ENCODE measurements around the gene TBCK. TPM values are rescaled to one million over a fixed set of nuclear protein-coding genes. Genes with fewer than 3 reads are reported as not detected.

Gene TBCK
- total and polyA plus RNA-seq, 2 of the 13 experiments (the other 11 are each of a cell fraction or from before 2014, with no cell fraction given): 51.0 to 62.4 TPM

DNA sequence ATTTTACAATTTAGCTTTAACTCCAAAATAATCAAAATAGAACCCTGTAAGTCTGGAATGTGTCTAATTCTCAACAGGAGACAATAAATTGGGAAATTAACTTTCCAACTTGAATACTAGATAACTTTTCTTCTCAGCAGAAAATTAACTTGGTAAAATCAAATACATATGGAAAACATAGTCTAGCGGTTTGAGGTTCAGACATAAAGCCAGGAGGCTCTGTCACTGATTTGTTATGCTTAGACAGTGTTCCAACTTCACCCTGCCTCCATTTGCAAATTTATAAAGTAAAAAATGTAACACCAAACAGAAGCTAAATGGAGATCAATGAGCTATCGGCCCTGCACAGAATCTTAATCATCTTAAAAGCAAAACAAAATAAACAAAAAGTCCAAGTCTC is 46.3 kb downstream of the TBCK start:
- no peaks in the 10 kb centered on the region for H4K20me1 ChIP-seq (ENCODE audit: insufficient read depth, low read length)
- H3K36me3 ChIP-seq (replicated peaks in 1 of 2; ENCODE audit: control insufficient read depth in 1 of 2, insufficient read depth in 2 of 2, low read length in 2 of 2): peaks cover 0 to 8% of the 10 kb centered on the region in 2 experiments; a peak in 2 of 5 replicates
- TF ChIP-seq BRCA1 (CRISPR knock-in tag; IDR thresholded peaks at IDR 0.05) (no peak), FIP1L1 (IDR thresholded peaks at IDR 0.05; ENCODE audit: borderline replicate concordance, insufficient read depth, low read depth, low read length) (no peak), CBFB (CRISPR knock-in tag; IDR thresholded peaks at IDR 0.05) (no peak), ZNF616 (CRISPR knock-in tag; IDR thresholded peaks at IDR 0.05; ENCODE audit: low read depth) (no peak), ZNF781 (CRISPR knock-in tag; IDR thresholded peaks at IDR 0.05; ENCODE audit: borderline replicate concordance, not compliant biosample characterization) (no peak)
- in situ Hi-C loops (cut with HindIII; ENCODE audit: extremely low pct_ligation_motif_present, low pct_unique_long_range_greater_than_20kb) (loop anchor here (5.0 kb wide), 1 partner anchor 233 kb away; no protein-coding TSS in a partner anchor), intact Hi-C loops (cut with micrococcal nuclease; ENCODE audit: unreplicated experiment) (loop anchor here (5.0 to 10.0 kb wide), 4 partner anchors 253 to 763 kb away; no protein-coding TSS in a partner anchor)
- H3K27ac ChIP-seq (ENCODE audit: extremely low read length, insufficient read depth, low read length): peak overlapping the region; percentile 3
- WGBS (ENCODE audit: low lambda C conversion rate): 94% methylated on average over 2 of the region's 2 CpGs
- H3K4me2 ChIP-seq (ENCODE audit: low read depth, low read length): no peak overlapping the region
- FAIRE-seq (no peak), ATAC-seq (no peak), DNase-seq (ENCODE audit: low spot score) (no peak)
- H2AFZ ChIP-seq (ENCODE audit: low read length): no peak overlapping the region
- H3K9me3 ChIP-seq (ENCODE audit: low read length): no peaks in the 10 kb centered on the region
- peaks cover 59% of the 10 kb centered on the region for H3K4me1 ChIP-seq (ENCODE audit: insufficient read depth, low read length)
- ChIA-PET POLR2A (no interaction called here), CTCF (ENCODE audit: low intra/inter-chr PET ratio, low total read pairs) (no interaction called here)
- no peaks in the 10 kb centered on the region for H3K27me3 ChIP-seq (ENCODE audit: control insufficient read depth in 1 of 2, insufficient read depth in 2 of 2, low read length in 2 of 2)
- H3K9ac ChIP-seq (ENCODE audit: insufficient read depth, low read depth, low read length): no peak overlapping the region
- no peak overlapping the region for H3K4me3 ChIP-seq (replicated peaks in 1 of 3; ENCODE audit: insufficient read depth in 1 of 3, low read depth in 2 of 3, low read length in 3 of 3)
- peaks cover 68% of the 10 kb centered on the region for H3K79me2 ChIP-seq (ENCODE audit: insufficient read depth, low read length)
- no TSS peak for BruUV-seq (replicated peaks)

- no peak overlapping the region for H3K9ac ChIP-seq (ENCODE audit: insufficient read depth, low read depth, low read length)
- H2AFZ ChIP-seq (ENCODE audit: low read length): no peak overlapping the region
- ChIA-PET CTCF (ENCODE audit: low intra/inter-chr PET ratio, low total read pairs) (no interaction called here), POLR2A (interaction anchor here (1.1 to 3.3 kb wide), 3 partner anchors 10 to 47 kb away, joined by 3 to 20 read pairs (median 5); partner anchors contain the start of genes AIMP1 and TBCK)
- no peak overlapping the region for H3K4me3 ChIP-seq (replicated peaks in 1 of 3; ENCODE audit: insufficient read depth in 1 of 3, low read depth in 2 of 3, low read length in 3 of 3)
- in situ Hi-C loops (cut with HindIII; ENCODE audit: extremely low pct_ligation_motif_present, low pct_unique_long_range_greater_than_20kb) (loop anchor here (5.0 kb wide), 1 partner anchor 234 kb away; no protein-coding TSS in a partner anchor), intact Hi-C loops (cut with micrococcal nuclease; ENCODE audit: unreplicated experiment) (loop anchor here (5.0 to 10.0 kb wide), 3 partner anchors 254 to 629 kb away; no protein-coding TSS in a partner anchor)
- peaks cover 61% of the 10 kb centered on the region for H3K79me2 ChIP-seq (ENCODE audit: insufficient read depth, low read length)
- H3K27me3 ChIP-seq (ENCODE audit: control insufficient read depth in 1 of 2, insufficient read depth in 2 of 2, low read length in 2 of 2): no peaks in the 10 kb centered on the region
- no peak for DNase-seq (ENCODE audit: low spot score)
- H3K4me2 ChIP-seq (ENCODE audit: low read depth, low read length): no peak overlapping the region
- FAIRE-seq: no peak
- H3K4me1 ChIP-seq (ENCODE audit: insufficient read depth, low read length): peaks cover 68% of the 10 kb centered on the region
- no peak for ATAC-seq
- no peaks in the 10 kb centered on the region for H3K9me3 ChIP-seq (ENCODE audit: low read length)
- H3K27ac ChIP-seq (ENCODE audit: extremely low read length, insufficient read depth, low read length): no peak overlapping the region
- BruUV-seq (replicated peaks): no TSS peak
- H4K20me1 ChIP-seq (ENCODE audit: insufficient read depth, low read length): no peaks in the 10 kb centered on the region
- H3K36me3 ChIP-seq (replicated peaks in 1 of 2; ENCODE audit: control insufficient read depth in 1 of 2, insufficient read depth in 2 of 2, low read length in 2 of 2): no peaks in the 10 kb centered on the region; a peak in 1 of 5 replicates
- TF ChIP-seq KMT2B (CRISPR knock-in tag; IDR thresholded peaks at IDR 0.05) (no peak), ISX (CRISPR knock-in tag; conservative IDR thresholded peaks at IDR 0.05) (no peak), EZH2 (conservative IDR thresholded peaks at IDR 0.05; ENCODE audit: low read depth, low read length) (no peak), SSRP1 (CRISPR knock-in tag; IDR thresholded peaks at IDR 0.05) (no peak), ZMAT3 (CRISPR knock-in tag; conservative IDR thresholded peaks at IDR 0.05) (no peak), MXD4 (CRISPR knock-in tag; IDR thresholded peaks at IDR 0.05) (no peak), ZBTB20 (CRISPR knock-in tag; IDR thresholded peaks at IDR 0.05; ENCODE audit: borderline replicate concordance, low read depth) (no peak), ZFX (CRISPR knock-in tag; IDR thresholded peaks at IDR 0.05; ENCODE audit: low read depth) (no peak), ZNF496 (CRISPR knock-in tag; IDR thresholded peaks at IDR 0.05; ENCODE audit: insufficient replicate concordance) (no peak), ZGPAT (CRISPR knock-in tag; IDR thresholded peaks at IDR 0.05) (no peak), ETV6 (CRISPR knock-in tag; conservative IDR thresholded peaks at IDR 0.05) (no peak), SUZ12 (IDR thresholded peaks at IDR 0.05; ENCODE audit: low read depth, low read length) (no peak)
- TF ChIP-seq, protein P1, sequence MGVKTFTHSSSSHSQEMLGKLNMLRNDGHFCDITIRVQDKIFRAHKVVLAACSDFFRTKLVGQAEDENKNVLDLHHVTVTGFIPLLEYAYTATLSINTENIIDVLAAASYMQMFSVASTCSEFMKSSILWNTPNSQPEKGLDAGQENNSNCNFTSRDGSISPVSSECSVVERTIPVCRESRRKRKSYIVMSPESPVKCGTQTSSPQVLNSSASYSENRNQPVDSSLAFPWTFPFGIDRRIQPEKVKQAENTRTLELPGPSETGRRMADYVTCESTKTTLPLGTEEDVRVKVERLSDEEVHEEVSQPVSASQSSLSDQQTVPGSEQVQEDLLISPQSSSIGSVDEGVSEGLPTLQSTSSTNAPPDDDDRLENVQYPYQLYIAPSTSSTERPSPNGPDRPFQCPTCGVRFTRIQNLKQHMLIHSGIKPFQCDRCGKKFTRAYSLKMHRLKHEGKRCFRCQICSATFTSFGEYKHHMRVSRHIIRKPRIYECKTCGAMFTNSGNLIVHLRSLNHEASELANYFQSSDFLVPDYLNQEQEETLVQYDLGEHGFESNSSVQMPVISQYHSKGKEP (CRISPR knock-in tag; IDR thresholded peaks at IDR 0.05): no peak
These were observed 47.2 kb downstream of the TBCK start for GRCh38 chr4:106268786-106269185.
